SKM-1 treated with dmso at 0.1 percent for 144 hours (cell line): ENCODE results near the gene ZFPL1.
"Not testable (repeated sequence)": the region's sequence is repeated elsewhere in the genome, so short reads cannot be mapped to it uniquely, and the experiment has no call there.

Experiments
- DNase-seq: peaks from one replicate; lab custom pipeline; 2025; ENCODE audit not compliant: unreplicated experiment; lab: John Stamatoyannopoulos, UW

ZFPL1 gene

GRCh38 chr11:65113839-65114238 is 29.8 kb downstream of the ZFPL1 start:
- no peak for DNase-seq

- DNase-seq, result no peak
Observed at GRCh38 chr11:65114538-65115171, 30.6 kb downstream of the ZFPL1 start.

- DNase-seq, result no peak
Observed at GRCh38 chr11:65115361-65116082, 31.5 kb downstream of the ZFPL1 start.

- DNase-seq, result no peak
Observed at GRCh38 chr11:65116370-65117205, 32.6 kb downstream of the ZFPL1 start.

- DNase-seq, result peak; percentile 97
Observed at GRCh38 chr11:65117206-65118096, 33.4 kb downstream of the ZFPL1 start, which contains the start of gene ZNHIT2. Gene ZNHIT2, minus strand, starts transcription at chr11:65117701. Its CDS starts 48 bp downstream, at chr11:65117653.

GRCh38 chr11:65118097-65118837 is 34.2 kb downstream of the ZFPL1 start:
- DNase-seq, result no peak

GRCh38 chr11:65118891-65119669 is 35.1 kb downstream of the ZFPL1 start:
- not testable (repeated sequence) for DNase-seq

GRCh38 chr11:65119670-65119995 is 35.6 kb downstream of the ZFPL1 start:
- no peak for DNase-seq

GRCh38 chr11:65120831-65121230 is 36.8 kb downstream of the ZFPL1 start:
- no peak for DNase-seq

GRCh38 chr11:65121447-65121864 is 37.4 kb downstream of the ZFPL1 start:
- no peak for DNase-seq

- DNase-seq, result peak; percentile 97
Observed at GRCh38 chr11:65121865-65122696, 38.1 kb downstream of the ZFPL1 start, which contains the start of the genes FAU and MRPL49. Gene FAU, minus strand, starts transcription at chr11:65122134. Its CDS starts 321 bp downstream, at chr11:65121813. Gene MRPL49, plus strand, starts transcription at chr11:65122321. Its CDS starts 26 bp downstream, at chr11:65122347.

- DNase-seq, result no peak
Observed at GRCh38 chr11:65124480-65125196, 40.6 kb downstream of the ZFPL1 start.

- DNase-seq, result no peak
Observed at GRCh38 chr11:65125197-65126056, 41.4 kb downstream of the ZFPL1 start.

GRCh38 chr11:65126624-65127274 is 42.7 kb downstream of the ZFPL1 start:
- no peak for DNase-seq

- no peak for DNase-seq
Observed at GRCh38 chr11:65127473-65128181, 43.6 kb downstream of the ZFPL1 start.
